NB4 (cell line): ENCODE results near the gene GLYATL1.

Source experiments
- MYC ChIP-seq: IDR thresholded peaks from 2 replicates; pipeline ENCODE4 v1.6.1; 2011; ENCODE audit warnings: low read depth, low read length
- POLR2A ChIP-seq: IDR thresholded peaks from 2 replicates; pipeline ENCODE4 v1.6.1; 2011; ENCODE audit warnings: mild to moderate bottlenecking; ENCODE audit not compliant: insufficient read length; ENCODE audit errors: extremely low read depth
- TF ChIP-seq, protein P1 (sequence below): IDR thresholded peaks from one replicate; pipeline ENCODE4 v1.5.1; 2012; ENCODE audit warnings: low read depth, low read length
- TF ChIP-seq, protein P2 (sequence below): IDR thresholded peaks from 2 replicates; pipeline ENCODE4 v1.6.1; 2011; ENCODE audit warnings: low read depth, low read length

DNA sequence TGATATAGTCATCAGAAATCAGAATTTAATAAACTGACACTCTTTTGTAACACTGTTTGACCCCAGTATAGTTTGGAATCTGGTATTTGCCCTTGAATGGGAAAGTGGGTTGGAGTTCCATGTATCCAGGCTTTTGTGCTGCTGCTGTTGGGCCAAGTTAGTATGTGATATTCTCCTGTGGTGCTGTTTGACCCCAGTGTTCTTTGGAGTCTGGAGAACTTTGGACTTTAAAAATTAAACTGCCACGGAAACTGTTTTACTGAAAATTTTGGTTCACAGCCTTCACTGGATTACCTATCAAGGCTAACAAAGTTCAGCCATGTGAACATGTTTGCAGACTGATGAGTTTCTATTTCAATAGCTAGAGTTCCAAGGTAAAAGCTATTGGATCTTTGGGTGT is 740 bp downstream of the GLYATL1 start:
- TF ChIP-seq, protein P1, sequence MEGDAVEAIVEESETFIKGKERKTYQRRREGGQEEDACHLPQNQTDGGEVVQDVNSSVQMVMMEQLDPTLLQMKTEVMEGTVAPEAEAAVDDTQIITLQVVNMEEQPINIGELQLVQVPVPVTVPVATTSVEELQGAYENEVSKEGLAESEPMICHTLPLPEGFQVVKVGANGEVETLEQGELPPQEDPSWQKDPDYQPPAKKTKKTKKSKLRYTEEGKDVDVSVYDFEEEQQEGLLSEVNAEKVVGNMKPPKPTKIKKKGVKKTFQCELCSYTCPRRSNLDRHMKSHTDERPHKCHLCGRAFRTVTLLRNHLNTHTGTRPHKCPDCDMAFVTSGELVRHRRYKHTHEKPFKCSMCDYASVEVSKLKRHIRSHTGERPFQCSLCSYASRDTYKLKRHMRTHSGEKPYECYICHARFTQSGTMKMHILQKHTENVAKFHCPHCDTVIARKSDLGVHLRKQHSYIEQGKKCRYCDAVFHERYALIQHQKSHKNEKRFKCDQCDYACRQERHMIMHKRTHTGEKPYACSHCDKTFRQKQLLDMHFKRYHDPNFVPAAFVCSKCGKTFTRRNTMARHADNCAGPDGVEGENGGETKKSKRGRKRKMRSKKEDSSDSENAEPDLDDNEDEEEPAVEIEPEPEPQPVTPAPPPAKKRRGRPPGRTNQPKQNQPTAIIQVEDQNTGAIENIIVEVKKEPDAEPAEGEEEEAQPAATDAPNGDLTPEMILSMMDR: no peak
- TF ChIP-seq, protein P2, sequence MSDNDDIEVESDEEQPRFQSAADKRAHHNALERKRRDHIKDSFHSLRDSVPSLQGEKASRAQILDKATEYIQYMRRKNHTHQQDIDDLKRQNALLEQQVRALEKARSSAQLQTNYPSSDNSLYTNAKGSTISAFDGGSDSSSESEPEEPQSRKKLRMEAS: no peak
- TF ChIP-seq POLR2A (no peak), MYC (no peak)
